GM13976 (cell line): Measurements from ENCODE around the gene ACTMAP.

ENCODE experiments used
- DNase-seq: peaks from one replicate; pipeline ENCODE4 v3.0.0; 2012; ENCODE audit warnings: low spot score
- CTCF ChIP-seq: IDR thresholded peaks from 2 replicates; pipeline ENCODE4 v1.5.1; 2012; ENCODE audit warnings: borderline replicate concordance, mild to moderate bottlenecking; ENCODE audit not compliant: insufficient read depth; ENCODE audit errors: extremely low read depth, missing control alignments, control extremely low read depth
- in situ Hi-C: fragments of 300-500 bp; cut with MboI; formaldehyde crosslinking; loops from one replicate; pipeline ENCODE4 v1.12.0; 2022; ENCODE audit warnings: low sequenced_read_pairs, mixed read lengths, inconsistent platforms; ENCODE audit not compliant: unreplicated experiment

ACTMAP gene

GRCh38 chr19:40754611-40755247 lies 4.5 kb upstream of the ACTMAP start:
- in situ Hi-C loops = no loop called here
- no peak for DNase-seq
- TF ChIP-seq CTCF = no peak

GRCh38 chr19:40752257-40752781 lies 2.0 kb upstream of the ACTMAP start:
- DNase-seq = no peak
- no peak for TF ChIP-seq CTCF
- in situ Hi-C loops = no loop called here

GRCh38 chr19:40750874-40751537 lies 729 bp upstream of the ACTMAP start, which contains the start of gene SNRPA:
Gene SNRPA (plus strand): TSS chr19:40751203. CDS start chr19:40751409, 206 bp downstream.
- TF ChIP-seq CTCF = no peak
- in situ Hi-C loops = no loop called here
- DNase-seq = peak; percentile 93

- no peak for TF ChIP-seq CTCF
- in situ Hi-C loops = no loop called here
- DNase-seq = no peak
These were observed 2.7 kb downstream of the ACTMAP start for GRCh38 chr19:40747536-40747935.

GRCh38 chr19:40745402-40745780 lies 4.9 kb downstream of the ACTMAP start:
- no peak for TF ChIP-seq CTCF
- no peak for DNase-seq
- in situ Hi-C loops = no loop called here

- in situ Hi-C loops = no loop called here
- peak; percentile 19 for TF ChIP-seq CTCF
- peak; percentile 55 for DNase-seq
These were observed 5.5 kb downstream of the ACTMAP start for GRCh38 chr19:40744554-40745401.
